DMS114 treated with DMSO at 0.1 percent for 48 hours (cell line): ENCODE measurements around the gene CD2AP.
"Not testable (repeated sequence)": the region's sequence is repeated elsewhere in the genome, so short reads cannot be mapped to it uniquely, and the experiment has no call there.

Source experiments
- DNase-seq: peaks from one replicate; lab custom pipeline; 2025; ENCODE audit not compliant: unreplicated experiment; lab: John Stamatoyannopoulos, UW

The CD2AP gene

GRCh38 chr6:47456536-47456975 is 21.0 kb upstream of the CD2AP start:
- no peak for DNase-seq

GRCh38 chr6:47457370-47457769 is 20.2 kb upstream of the CD2AP start:
- no peak for DNase-seq

- no peak for DNase-seq
Observed at GRCh38 chr6:47464052-47464451, 13.5 kb upstream of the CD2AP start.

- DNase-seq = no peak
Observed at GRCh38 chr6:47465117-47465516, 12.5 kb upstream of the CD2AP start.

GRCh38 chr6:47471911-47472310 is 5.7 kb upstream of the CD2AP start:
- no peak for DNase-seq

- no peak for DNase-seq
Observed at GRCh38 chr6:47473791-47474346, 3.7 kb upstream of the CD2AP start.

- no peak for DNase-seq
Observed at GRCh38 chr6:47475319-47475816, 2.2 kb upstream of the CD2AP start.

GRCh38 chr6:47476781-47477496 is 650 bp upstream of the CD2AP start:
- DNase-seq = no peak

- DNase-seq = peak; percentile 40
Observed at GRCh38 chr6:47478233-47479139, 897 bp downstream of the CD2AP start.

- DNase-seq = no peak
Observed at GRCh38 chr6:47479140-47479508, 1.5 kb downstream of the CD2AP start.

- DNase-seq = no peak
Observed at GRCh38 chr6:47479874-47480273, 2.3 kb downstream of the CD2AP start.

GRCh38 chr6:47481213-47481612 is 3.6 kb downstream of the CD2AP start:
- not testable (repeated sequence) for DNase-seq

GRCh38 chr6:47481806-47482205 is 4.2 kb downstream of the CD2AP start:
- DNase-seq = no peak

- no peak for DNase-seq
Observed at GRCh38 chr6:47483516-47483852, 5.9 kb downstream of the CD2AP start.

- no peak for DNase-seq
Observed at GRCh38 chr6:47483853-47484546, 6.4 kb downstream of the CD2AP start.

- DNase-seq = no peak
Observed at GRCh38 chr6:47484616-47485015, 7.0 kb downstream of the CD2AP start.

GRCh38 chr6:47485083-47485482 is 7.5 kb downstream of the CD2AP start:
- DNase-seq = no peak

GRCh38 chr6:47485491-47486135 is 8.0 kb downstream of the CD2AP start:
- DNase-seq = no peak

GRCh38 chr6:47489995-47490394 is 12.4 kb downstream of the CD2AP start:
- DNase-seq = no peak

GRCh38 chr6:47490676-47491075 is 13.1 kb downstream of the CD2AP start:
- no peak for DNase-seq

GRCh38 chr6:47492355-47492754 is 14.8 kb downstream of the CD2AP start:
- no peak for DNase-seq
